ENCODE data around the gene NAV1. TPM values are rescaled to one million over a fixed set of nuclear protein-coding genes. Genes with fewer than 3 reads are reported as not detected.
"Not testable (repeated sequence)": the region's sequence is repeated elsewhere in the genome, so short reads cannot be mapped to it uniquely, and the experiment has no call there.

Gene NAV1
- total RNA-seq, 1 donor from 2014 or later = 1.3 TPM

GRCh38 chr1:201516511-201517127 is 22.3 kb upstream of the NAV1 start:
- intact Hi-C loops (cut with micrococcal nuclease) = no loop called here
- no peak for DNase-seq (ENCODE audit: low spot score)
- H3K27ac Mint-ChIP-seq = no peak overlapping the region
- H3K4me1 Mint-ChIP-seq (ENCODE audit: low read depth) = peaks cover 12% of the 10 kb centered on the region
- no peak overlapping the region for H3K4me3 Mint-ChIP-seq (ENCODE audit: low read depth)
- no peaks in the 10 kb centered on the region for H3K27me3 Mint-ChIP-seq (ENCODE audit: low read depth)
- H3K9me3 Mint-ChIP-seq = no peaks in the 10 kb centered on the region
- peaks cover under 1% of the 10 kb centered on the region for H3K36me3 Mint-ChIP-seq (ENCODE audit: low read depth)

- Mint-ChIP-seq H3K27me3 (ENCODE audit: low read depth) (no peaks in the 10 kb centered on the region), H3K4me3 (ENCODE audit: low read depth) (no peak overlapping the region), H3K27ac (no peak overlapping the region), H3K36me3 (ENCODE audit: low read depth) (peaks cover 11% of the 10 kb centered on the region), H3K4me1 (ENCODE audit: low read depth) (peaks cover 10% of the 10 kb centered on the region), H3K9me3 (no peaks in the 10 kb centered on the region)
- DNase-seq (ENCODE audit: low spot score) = no peak
- intact Hi-C loops (cut with micrococcal nuclease) = no loop called here
These were observed 21.3 kb upstream of the NAV1 start for GRCh38 chr1:201517631-201518030.

GRCh38 chr1:201518071-201518470 is 20.9 kb upstream of the NAV1 start:
- intact Hi-C loops (cut with micrococcal nuclease) = no loop called here
- H3K4me1 Mint-ChIP-seq (ENCODE audit: low read depth) = peaks cover 10% of the 10 kb centered on the region
- no peaks in the 10 kb centered on the region for H3K9me3 Mint-ChIP-seq
- H3K27me3 Mint-ChIP-seq (ENCODE audit: low read depth) = no peaks in the 10 kb centered on the region
- no peak overlapping the region for H3K27ac Mint-ChIP-seq
- no peak overlapping the region for H3K4me3 Mint-ChIP-seq (ENCODE audit: low read depth)
- H3K36me3 Mint-ChIP-seq (ENCODE audit: low read depth) = peaks cover 12% of the 10 kb centered on the region
- DNase-seq (ENCODE audit: low spot score) = no peak

GRCh38 chr1:201520046-201520575 is 18.8 kb upstream of the NAV1 start:
- H3K9me3 Mint-ChIP-seq; intact Hi-C loops (cut with micrococcal nuclease); H3K4me1 Mint-ChIP-seq (ENCODE audit: low read depth); H3K27me3 Mint-ChIP-seq (ENCODE audit: low read depth); H3K27ac Mint-ChIP-seq; H3K4me3 Mint-ChIP-seq (ENCODE audit: low read depth); DNase-seq (ENCODE audit: low spot score): not testable (repeated sequence)
- peaks cover 19% of the 10 kb centered on the region for H3K36me3 Mint-ChIP-seq (ENCODE audit: low read depth)

- intact Hi-C loops (cut with micrococcal nuclease) = no loop called here
- no peaks in the 10 kb centered on the region for H3K27me3 Mint-ChIP-seq (ENCODE audit: low read depth)
- H3K27ac Mint-ChIP-seq = no peak overlapping the region
- H3K9me3 Mint-ChIP-seq = peaks cover 3% of the 10 kb centered on the region
- H3K4me1 Mint-ChIP-seq (ENCODE audit: low read depth) = no peaks in the 10 kb centered on the region
- H3K36me3 Mint-ChIP-seq (ENCODE audit: low read depth) = peaks cover 23% of the 10 kb centered on the region
- DNase-seq (ENCODE audit: low spot score) = no peak
- H3K4me3 Mint-ChIP-seq (ENCODE audit: low read depth) = no peak overlapping the region
These were observed 13.6 kb upstream of the NAV1 start for GRCh38 chr1:201525193-201525778.

GRCh38 chr1:201527879-201528278 is 11.0 kb upstream of the NAV1 start:
- Mint-ChIP-seq H3K27ac (no peak overlapping the region), H3K36me3 (ENCODE audit: low read depth) (peaks cover 16% of the 10 kb centered on the region), H3K4me3 (ENCODE audit: low read depth) (no peak overlapping the region), H3K9me3 (peaks cover 3% of the 10 kb centered on the region), H3K27me3 (ENCODE audit: low read depth) (no peaks in the 10 kb centered on the region), H3K4me1 (ENCODE audit: low read depth) (peaks cover 2% of the 10 kb centered on the region)
- DNase-seq (ENCODE audit: low spot score) = no peak
- intact Hi-C loops (cut with micrococcal nuclease) = no loop called here

GRCh38 chr1:201528631-201529252 is 10.2 kb upstream of the NAV1 start:
- intact Hi-C loops (cut with micrococcal nuclease) = no loop called here
- Mint-ChIP-seq H3K27ac (no peak overlapping the region), H3K4me3 (ENCODE audit: low read depth) (no peak overlapping the region), H3K27me3 (ENCODE audit: low read depth) (no peaks in the 10 kb centered on the region), H3K9me3 (peaks cover 3% of the 10 kb centered on the region), H3K4me1 (ENCODE audit: low read depth) (peaks cover 2% of the 10 kb centered on the region), H3K36me3 (ENCODE audit: low read depth) (peaks cover 17% of the 10 kb centered on the region)
- no peak for DNase-seq (ENCODE audit: low spot score)

GRCh38 chr1:201530741-201531531 is 8.0 kb upstream of the NAV1 start:
- Mint-ChIP-seq H3K27me3 (ENCODE audit: low read depth) (no peaks in the 10 kb centered on the region), H3K27ac (no peak overlapping the region), H3K4me3 (ENCODE audit: low read depth) (no peak overlapping the region), H3K4me1 (ENCODE audit: low read depth) (peaks cover 4% of the 10 kb centered on the region), H3K36me3 (ENCODE audit: low read depth) (peaks cover 5% of the 10 kb centered on the region), H3K9me3 (no peaks in the 10 kb centered on the region)
- intact Hi-C loops (cut with micrococcal nuclease) = loop anchor here (1.0 kb wide), 1 partner anchor 173 kb away; no protein-coding TSS in a partner anchor
- no peak for DNase-seq (ENCODE audit: low spot score)

GRCh38 chr1:201531551-201532425 is 7.1 kb upstream of the NAV1 start:
- intact Hi-C loops (cut with micrococcal nuclease) = no loop called here
- DNase-seq (ENCODE audit: low spot score) = no peak
- Mint-ChIP-seq H3K27me3 (ENCODE audit: low read depth) (peaks cover 6% of the 10 kb centered on the region), H3K4me3 (ENCODE audit: low read depth) (no peak overlapping the region), H3K27ac (no peak overlapping the region), H3K4me1 (ENCODE audit: low read depth) (peaks cover 6% of the 10 kb centered on the region), H3K36me3 (ENCODE audit: low read depth) (peaks cover 5% of the 10 kb centered on the region), H3K9me3 (no peaks in the 10 kb centered on the region)

GRCh38 chr1:201533836-201534235 is 5.1 kb upstream of the NAV1 start:
- peaks cover 10% of the 10 kb centered on the region for H3K4me1 Mint-ChIP-seq (ENCODE audit: low read depth)
- no peak overlapping the region for H3K27ac Mint-ChIP-seq
- H3K27me3 Mint-ChIP-seq (ENCODE audit: low read depth) = peaks cover 24% of the 10 kb centered on the region
- no peaks in the 10 kb centered on the region for H3K9me3 Mint-ChIP-seq
- intact Hi-C loops (cut with micrococcal nuclease) = no loop called here
- DNase-seq (ENCODE audit: low spot score) = no peak
- H3K36me3 Mint-ChIP-seq (ENCODE audit: low read depth) = peaks cover 5% of the 10 kb centered on the region
- no peak overlapping the region for H3K4me3 Mint-ChIP-seq (ENCODE audit: low read depth)

- no peaks in the 10 kb centered on the region for H3K9me3 Mint-ChIP-seq
- intact Hi-C loops (cut with micrococcal nuclease) = no loop called here
- DNase-seq (ENCODE audit: low spot score) = no peak
- peaks cover 34% of the 10 kb centered on the region for H3K27me3 Mint-ChIP-seq (ENCODE audit: low read depth)
- peaks cover 5% of the 10 kb centered on the region for H3K36me3 Mint-ChIP-seq (ENCODE audit: low read depth)
- peaks cover 10% of the 10 kb centered on the region for H3K4me1 Mint-ChIP-seq (ENCODE audit: low read depth)
- H3K27ac Mint-ChIP-seq = no peak overlapping the region
- H3K4me3 Mint-ChIP-seq (ENCODE audit: low read depth) = no peak overlapping the region
These were observed 3.6 kb upstream of the NAV1 start for GRCh38 chr1:201535046-201535918.
